CD4-positive, alpha-beta memory T cell (primary cell): ENCODE data around the gene FIGNL2. TPM values are rescaled to one million over a fixed set of nuclear protein-coding genes. Genes with fewer than 3 reads are reported as not detected.

Experiments
- CTCF ChIA-PET: fragments of 350-600 bp; sonication (Branson Sonifier 250); formaldehyde crosslinking; loops from one replicate; lab custom pipeline; 2021; ENCODE audit warnings: inconsistent platforms; ENCODE audit not compliant: partially characterized antibody; lab: Charles Lee
- POLR2A ChIA-PET: fragments of 350-600 bp; sonication (Branson Sonifier 250); formaldehyde crosslinking; loops from one replicate; lab custom pipeline; 2021; ENCODE audit not compliant: partially characterized antibody; lab: Charles Lee
- DNase-seq, 5 donors: peaks; one replicate each; pipeline versions ENCODE4 v3.0.0 to v3.0.0-alpha.2; 2020 to 2022; ENCODE audit warnings: mixed read lengths in 1 of 5
- H3K27ac ChIP-seq: one replicate; pipeline ENCODE4 v1.7.0; 2013; ENCODE audit warnings: low read depth, low read length
- H3K27me3 ChIP-seq: 2 replicates; pipeline ENCODE4 v1.7.0; 2013; ENCODE audit warnings: mild to moderate bottlenecking, low read length, moderate library complexity; ENCODE audit not compliant: insufficient read depth
- H3K36me3 ChIP-seq: 2 replicates; pipeline ENCODE4 v1.7.0; 2013; ENCODE audit warnings: mild to moderate bottlenecking, low read length, moderate library complexity; ENCODE audit not compliant: insufficient read depth
- H3K4me1 ChIP-seq: 2 replicates; pipeline ENCODE4 v1.7.0; 2013; ENCODE audit warnings: mild to moderate bottlenecking, low read length, moderate library complexity; ENCODE audit not compliant: insufficient read depth
- H3K4me3 ChIP-seq, 2 donors: one replicate each; pipeline ENCODE4 v1.7.0; 2013; ENCODE audit warnings: low read length in 2 of 2, mild to moderate bottlenecking in 1 of 2
- H3K9me3 ChIP-seq, 2 donors: one replicate each; pipeline ENCODE4 v1.7.0; 2013; ENCODE audit warnings: low read length in 2 of 2, control low read depth in 1 of 2; ENCODE audit not compliant: control insufficient read depth in 1 of 2
- H3K27ac Mint-ChIP-seq, 7 donors: one replicate each; pipeline ENCODE4 v1.8.0; 2020 to 2021; ENCODE audit warnings: mixed read lengths in 7 of 7, mild to moderate bottlenecking in 6 of 7, inconsistent platforms in 3 of 7, moderate library complexity in 3 of 7
- H3K27me3 Mint-ChIP-seq, 2 donors: one replicate each; pipeline ENCODE4 v1.8.0; 2020 to 2021; ENCODE audit warnings: mixed read lengths in 2 of 2
- H3K36me3 Mint-ChIP-seq, 2 donors: one replicate each; pipeline ENCODE4 v1.8.0; 2020 to 2021; ENCODE audit warnings: mixed read lengths in 2 of 2, inconsistent platforms in 1 of 2, mild to moderate bottlenecking in 1 of 2
- H3K4me1 Mint-ChIP-seq, 4 donors: one replicate each; pipeline ENCODE4 v1.8.0; 2020 to 2021; ENCODE audit warnings: mixed read lengths in 4 of 4, mild to moderate bottlenecking in 1 of 4
- H3K4me3 Mint-ChIP-seq, 8 donors: one replicate each; pipeline ENCODE4 v1.8.0; 2020 to 2021; ENCODE audit warnings: mixed read lengths in 8 of 8, mild to moderate bottlenecking in 7 of 8, moderate library complexity in 6 of 8, inconsistent platforms in 3 of 8
- H3K9me3 Mint-ChIP-seq, 8 donors: one replicate each; pipeline ENCODE4 v1.8.0; 2020 to 2021; ENCODE audit warnings: mixed read lengths in 8 of 8, mild to moderate bottlenecking in 5 of 8, inconsistent platforms in 3 of 8, moderate library complexity in 1 of 8
- intact Hi-C: fragments of 100-400 bp; cut with micrococcal nuclease; formaldehyde crosslinking; loops from one replicate; pipeline ENCODE4 v1.15.1; 2023
- polyA plus RNA-seq, 2 donors: library from polyadenylated mRNA; unstranded; fragments of 300-500 nt; fragmentation: Illumina TruSeq; gene quantifications; one replicate each; pipeline ENCODE4 v1.2.3, GENCODE V29; 2021
- total RNA-seq, 2 experiments: library from RNA; stranded (reverse); gene quantifications; one replicate each; pipeline ENCODE4 v1.2.3, GENCODE V29; 2021

Gene FIGNL2
- total and polyA plus RNA-seq, 4 experiments from 2014 or later: 0.10 to 1.5 (median 1.2) TPM; not detected in 1

DNA sequence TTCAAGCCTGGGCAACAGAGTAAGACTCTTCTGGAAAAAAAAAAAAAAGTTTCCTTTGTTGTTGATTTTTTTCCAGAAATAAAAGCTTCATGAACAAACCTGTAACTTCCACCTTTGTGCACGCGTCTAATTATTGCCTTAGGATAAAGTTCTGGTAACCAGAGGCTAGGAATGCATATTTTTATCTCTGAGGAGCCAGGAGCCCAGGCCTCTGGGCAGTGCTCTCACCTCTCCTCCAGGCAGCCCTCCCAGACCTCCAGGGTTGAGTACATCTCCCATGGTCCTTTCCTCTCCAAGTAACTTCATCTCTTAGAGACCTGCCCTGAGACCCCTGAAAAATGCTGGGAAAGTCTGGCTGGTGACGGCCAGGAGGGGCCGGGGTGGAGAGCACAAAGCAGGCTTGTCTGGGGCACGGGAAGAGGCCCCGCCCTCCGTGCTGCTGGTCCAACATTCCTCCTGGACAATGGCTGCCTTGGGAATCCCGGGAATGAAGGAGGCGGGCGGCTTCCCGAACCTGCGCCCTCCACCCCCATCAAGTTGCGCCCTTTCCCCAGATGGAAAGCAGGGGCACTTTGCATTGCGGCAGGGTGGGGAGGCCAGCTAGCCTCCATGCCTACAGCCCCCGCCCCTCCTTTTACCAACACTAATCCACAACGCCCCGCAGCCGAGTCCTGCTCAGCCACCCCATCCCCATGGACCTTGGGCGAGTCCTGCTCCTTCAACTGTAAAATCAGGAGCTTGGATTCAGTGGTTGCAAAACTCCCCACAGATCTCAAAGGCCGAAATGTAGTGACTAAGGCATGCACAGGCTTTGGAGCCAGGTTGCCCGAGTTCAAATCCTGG is 7.3 kb upstream of the FIGNL2 start:
- CTCF ChIA-PET: interaction anchor here (0.9 kb wide), 1 partner anchor 19 kb away, joined by 3 read pairs; no protein-coding TSS in a partner anchor

DNA sequence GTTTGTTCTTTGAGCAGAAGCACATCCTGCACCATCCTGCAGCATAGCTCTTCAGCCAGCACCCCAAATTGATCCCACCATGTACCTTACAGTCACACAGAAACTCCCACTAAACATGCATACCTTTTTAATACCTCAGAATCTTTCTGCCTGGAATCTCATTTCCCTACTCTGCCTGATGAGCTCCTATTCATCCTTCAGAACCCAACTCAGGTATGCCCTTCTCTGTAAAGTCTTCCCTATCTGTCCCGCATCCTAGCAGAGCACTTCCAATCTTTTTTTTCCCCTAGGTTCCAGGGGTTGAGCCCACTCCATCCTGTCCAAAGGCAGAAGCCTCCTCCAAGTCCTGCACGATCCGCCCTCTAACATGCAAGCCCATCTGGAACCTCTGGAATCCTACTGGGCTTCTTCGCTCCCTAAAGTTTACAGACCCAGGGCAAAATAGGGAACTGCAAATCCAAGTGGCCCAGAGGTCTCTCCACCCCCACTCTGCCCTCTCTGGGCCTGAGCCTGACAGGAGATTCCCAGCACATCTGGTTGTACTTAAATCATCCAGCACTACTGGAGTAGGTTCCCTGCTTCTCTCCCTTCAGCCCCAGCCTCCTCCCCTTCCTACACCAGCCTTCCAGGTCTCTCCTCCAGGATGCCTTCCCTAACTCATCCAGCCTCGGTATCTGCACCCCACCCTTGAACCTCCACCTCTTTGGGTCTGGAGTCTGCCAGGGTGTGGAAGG is 4.1 kb upstream of the FIGNL2 start:
- Mint-ChIP-seq H3K9me3 (peaks cover 0 to 2% (median 0%) of the 10 kb centered on the region in 8 donors), H3K36me3 (no peaks in the 10 kb centered on the region), H3K27me3 (peaks cover 14 to 16% of the 10 kb centered on the region in 2 donors), H3K27ac (peak overlapping the region in 1 of 7 donors; percentile 65), H3K4me1 (peaks cover 2 to 29% (median 12%) of the 10 kb centered on the region in 4 donors), H3K4me3 (peak overlapping the region in 2 of 8 donors; percentile 15 to 33)
- DNase-seq: no peak
- intact Hi-C loops: no loop called here
- POLR2A ChIA-PET: no interaction called here
- Histone ChIP-seq H3K4me3 (no peak overlapping the region), H3K27ac (no peak overlapping the region), H3K4me1 (peaks cover 6% of the 10 kb centered on the region), H3K27me3 (peaks cover 4% of the 10 kb centered on the region), H3K36me3 (no peaks in the 10 kb centered on the region), H3K9me3 (no peaks in the 10 kb centered on the region)
- CTCF ChIA-PET: no interaction called here

More for the DNA sequence above, 7.3 kb upstream of the FIGNL2 start:
- DNase-seq: no peak
- Mint-ChIP-seq H3K4me1 (peaks cover 2 to 18% (median 9%) of the 10 kb centered on the region in 4 donors), H3K9me3 (peaks cover 0 to under 1% (median 0%) of the 10 kb centered on the region in 8 donors), H3K27ac (no peak overlapping the region), H3K27me3 (peaks cover 16% of the 10 kb centered on the region in 2 donors), H3K36me3 (no peaks in the 10 kb centered on the region), H3K4me3 (no peak overlapping the region)
- POLR2A ChIA-PET: no interaction called here
- Histone ChIP-seq H3K27me3 (no peaks in the 10 kb centered on the region), H3K27ac (no peak overlapping the region), H3K9me3 (no peaks in the 10 kb centered on the region), H3K36me3 (no peaks in the 10 kb centered on the region), H3K4me1 (no peaks in the 10 kb centered on the region), H3K4me3 (no peak overlapping the region)
- intact Hi-C loops: no loop called here

DNA sequence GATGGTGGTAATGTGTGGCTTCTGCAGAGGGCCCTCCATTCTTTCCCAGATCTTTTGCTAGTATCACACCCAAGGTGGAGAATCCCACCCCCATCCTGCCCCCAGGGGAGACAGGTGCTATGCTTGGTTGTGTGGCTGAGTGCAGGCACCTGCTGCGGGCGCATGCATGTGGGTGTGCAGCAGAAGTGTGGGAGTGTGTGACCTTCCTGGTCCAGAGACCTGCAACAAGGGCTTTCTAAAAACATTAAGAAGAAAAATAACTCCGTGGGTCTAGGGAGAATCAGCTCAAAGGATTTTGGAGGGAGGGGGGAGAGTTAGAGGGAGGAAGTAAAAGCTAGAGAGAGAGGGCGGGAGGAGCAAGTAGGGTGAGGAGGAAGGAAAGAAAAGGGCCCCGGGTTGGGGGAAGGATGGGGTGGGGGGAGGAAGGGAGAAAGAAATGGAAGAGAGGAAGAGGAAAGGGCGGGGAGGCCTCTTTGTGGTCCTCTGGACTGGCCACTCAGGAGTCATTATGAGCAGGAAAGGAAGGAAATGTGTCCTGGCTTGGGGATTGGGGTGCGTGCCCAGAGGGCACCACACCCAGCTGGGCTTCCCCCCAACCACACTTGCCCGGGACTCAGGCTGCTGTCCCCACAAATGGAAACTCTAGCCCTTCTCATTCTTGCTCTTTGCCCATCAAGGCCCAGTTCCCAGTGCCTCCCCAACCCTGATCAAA is 3.1 kb upstream of the FIGNL2 start:
- no peak overlapping the region for H3K27ac Mint-ChIP-seq
- Histone ChIP-seq H3K27ac (no peak overlapping the region), H3K9me3 (no peaks in the 10 kb centered on the region), H3K27me3 (peaks cover 10% of the 10 kb centered on the region), H3K4me3 (no peak overlapping the region), H3K4me1 (peaks cover 10% of the 10 kb centered on the region), H3K36me3 (no peaks in the 10 kb centered on the region)
- ChIA-PET POLR2A (no interaction called here), CTCF (no interaction called here)
- H3K36me3 Mint-ChIP-seq: no peaks in the 10 kb centered on the region
- peaks cover 14 to 16% of the 10 kb centered on the region in 2 donors for H3K27me3 Mint-ChIP-seq
- H3K4me3 Mint-ChIP-seq: no peak overlapping the region
- peaks cover 4 to 36% (median 15%) of the 10 kb centered on the region in 4 donors for H3K4me1 Mint-ChIP-seq
- peaks cover 0 to 2% (median 0%) of the 10 kb centered on the region in 8 donors for H3K9me3 Mint-ChIP-seq
- no peak for DNase-seq
- intact Hi-C loops: no loop called here

DNA sequence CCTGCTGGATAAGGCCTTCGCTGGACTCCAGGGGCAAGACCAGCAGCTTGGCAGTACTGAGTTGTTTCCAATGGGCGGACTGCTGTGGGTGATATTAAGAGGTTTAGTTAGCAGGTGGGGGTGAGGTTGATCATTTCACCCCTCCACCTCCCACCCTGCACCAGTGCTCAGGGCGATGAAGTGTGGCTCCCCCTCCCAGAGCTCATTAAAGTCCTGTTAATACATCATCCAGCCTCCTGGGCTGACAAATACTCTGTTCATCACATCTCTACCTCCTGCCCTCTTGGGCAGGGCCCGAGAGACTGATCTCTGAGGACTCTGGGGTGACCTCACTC is 2.4 kb upstream of the FIGNL2 start:
- Histone ChIP-seq H3K4me1 (peaks cover 11% of the 10 kb centered on the region), H3K27ac (no peak overlapping the region), H3K36me3 (no peaks in the 10 kb centered on the region), H3K27me3 (peaks cover 16% of the 10 kb centered on the region), H3K4me3 (no peak overlapping the region), H3K9me3 (no peaks in the 10 kb centered on the region)
- ChIA-PET CTCF (no interaction called here), POLR2A (no interaction called here)
- no peak for DNase-seq
- Mint-ChIP-seq H3K36me3 (no peaks in the 10 kb centered on the region), H3K4me3 (no peak overlapping the region), H3K27ac (no peak overlapping the region), H3K27me3 (peaks cover 15% of the 10 kb centered on the region in 2 donors), H3K9me3 (peaks cover 0 to 2% (median 0%) of the 10 kb centered on the region in 8 donors), H3K4me1 (peaks cover 7 to 40% (median 20%) of the 10 kb centered on the region in 4 donors)
- intact Hi-C loops: no loop called here

DNA sequence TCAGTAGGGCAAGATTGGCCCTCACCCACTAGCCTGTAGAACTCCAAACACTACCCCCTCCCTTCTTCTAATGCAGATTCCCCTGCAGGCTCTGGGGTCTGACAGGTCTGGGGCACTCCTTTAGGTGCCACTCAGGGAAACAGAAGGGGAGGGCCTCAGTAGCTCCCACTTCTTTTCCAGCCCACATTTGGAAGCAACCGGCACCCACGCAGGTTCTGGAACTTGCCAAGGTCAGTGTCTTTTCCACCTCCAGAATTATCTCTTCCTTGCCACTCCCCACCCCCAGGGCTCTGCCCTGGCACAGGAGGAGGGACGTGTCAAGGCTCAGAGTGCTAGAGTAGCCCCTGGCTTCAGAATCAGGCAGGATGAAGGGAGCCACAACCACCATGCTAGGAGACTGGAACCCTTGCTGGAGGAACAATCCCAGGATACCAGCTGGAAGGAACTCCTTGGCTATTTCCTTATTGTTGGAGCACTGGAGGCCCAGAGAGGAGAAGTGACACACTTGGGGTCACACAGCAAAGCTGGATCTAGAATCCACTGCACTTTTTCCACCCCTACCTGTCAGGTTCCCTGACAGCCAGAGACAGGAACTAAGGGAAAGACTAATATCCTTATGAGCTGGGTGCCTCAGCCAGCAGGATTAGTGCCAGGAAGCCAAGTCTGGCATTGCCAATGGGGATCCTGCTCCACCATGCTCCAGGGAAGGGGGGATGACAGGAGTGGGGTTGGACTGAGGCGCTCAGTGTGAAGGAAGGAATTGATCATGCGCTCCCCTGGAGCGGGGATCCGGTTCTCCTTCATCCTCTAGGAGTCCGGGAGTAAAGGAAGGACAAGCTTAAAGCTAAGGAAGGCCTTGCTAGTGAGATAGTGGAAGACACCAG is 1.8 kb upstream of the FIGNL2 start:
- no peak overlapping the region for H3K27ac ChIP-seq
- peaks cover 21% of the 10 kb centered on the region for H3K27me3 ChIP-seq
- ChIA-PET POLR2A (no interaction called here), CTCF (no interaction called here)
- Mint-ChIP-seq H3K4me1 (peaks cover 7 to 46% (median 21%) of the 10 kb centered on the region in 4 donors), H3K27me3 (peaks cover 17 to 20% of the 10 kb centered on the region in 2 donors), H3K9me3 (peaks cover 0 to 2% (median 0%) of the 10 kb centered on the region in 8 donors), H3K27ac (no peak overlapping the region), H3K36me3 (no peaks in the 10 kb centered on the region), H3K4me3 (peak overlapping the region in 1 of 8 donors; percentile 20)
- H3K4me1 ChIP-seq: peaks cover 11% of the 10 kb centered on the region
- no peaks in the 10 kb centered on the region for H3K36me3 ChIP-seq
- DNase-seq: no peak
- intact Hi-C loops: no loop called here
- H3K9me3 ChIP-seq: no peaks in the 10 kb centered on the region
- no peak overlapping the region for H3K4me3 ChIP-seq

DNA sequence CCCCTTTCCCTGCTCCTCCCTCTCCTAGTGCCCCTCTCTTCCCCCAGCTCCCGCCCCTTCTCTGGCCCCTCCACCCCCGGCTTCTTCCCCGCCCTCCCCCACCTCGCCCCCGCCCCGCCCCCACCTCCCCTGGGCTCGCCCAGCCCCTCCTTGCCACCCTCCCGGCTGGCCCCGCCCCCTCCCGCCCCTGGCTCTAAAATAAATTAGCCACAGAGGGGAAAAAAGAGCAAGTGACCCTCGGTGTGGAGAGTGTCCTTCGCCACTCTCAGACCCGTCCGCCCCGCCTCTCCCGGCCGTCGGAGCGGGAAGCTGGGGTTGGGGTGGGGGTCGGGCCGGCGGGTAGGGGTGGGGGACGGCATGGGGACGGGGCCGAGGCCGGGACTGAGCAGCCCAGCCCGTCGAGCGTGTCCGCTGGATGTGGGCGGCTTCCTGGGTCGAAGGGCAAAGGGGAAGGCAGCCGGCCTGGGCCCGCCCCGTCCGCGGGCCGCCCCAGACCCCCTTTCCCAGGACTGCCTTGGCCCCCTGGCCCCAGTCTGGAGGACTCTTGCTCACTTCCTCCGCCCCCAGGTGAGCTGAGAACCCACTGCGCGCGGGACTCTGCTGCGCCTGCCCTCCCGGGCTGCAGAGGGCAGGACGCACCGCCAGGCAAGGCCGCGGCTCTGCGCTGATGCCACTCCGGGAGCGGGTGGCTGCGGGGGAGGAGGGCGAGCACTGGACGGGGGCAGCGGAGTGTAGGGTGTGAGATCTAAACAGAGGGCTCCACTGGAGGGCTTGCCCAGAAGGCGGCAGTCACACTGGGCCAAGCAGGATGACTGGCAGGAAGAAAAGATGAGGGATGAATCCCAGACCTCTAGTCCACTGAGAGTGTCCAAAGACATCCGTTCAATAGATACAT is 570 bp upstream of the FIGNL2 start:
- H3K27me3 ChIP-seq: peaks cover 29% of the 10 kb centered on the region
- H3K9me3 ChIP-seq: no peaks in the 10 kb centered on the region
- H3K4me1 Mint-ChIP-seq: peaks cover 7 to 46% (median 21%) of the 10 kb centered on the region in 4 donors
- H3K4me3 Mint-ChIP-seq: peak overlapping the region in 2 of 8 donors; percentile 52 to 54
- no peak overlapping the region for H3K27ac Mint-ChIP-seq
- H3K4me3 ChIP-seq: no peak overlapping the region
- no peak overlapping the region for H3K27ac ChIP-seq
- CTCF ChIA-PET: no interaction called here
- peaks cover 27 to 29% of the 10 kb centered on the region in 2 donors for H3K27me3 Mint-ChIP-seq
- intact Hi-C loops: no loop called here
- peaks cover 0 to 2% (median 0%) of the 10 kb centered on the region in 8 donors for H3K9me3 Mint-ChIP-seq
- no peaks in the 10 kb centered on the region for H3K36me3 Mint-ChIP-seq
- no peak for DNase-seq
- no peaks in the 10 kb centered on the region for H3K36me3 ChIP-seq
- peaks cover 11% of the 10 kb centered on the region for H3K4me1 ChIP-seq
- POLR2A ChIA-PET: no interaction called here
